ENCODE measurements around the gene PRKAG2.

DNA sequence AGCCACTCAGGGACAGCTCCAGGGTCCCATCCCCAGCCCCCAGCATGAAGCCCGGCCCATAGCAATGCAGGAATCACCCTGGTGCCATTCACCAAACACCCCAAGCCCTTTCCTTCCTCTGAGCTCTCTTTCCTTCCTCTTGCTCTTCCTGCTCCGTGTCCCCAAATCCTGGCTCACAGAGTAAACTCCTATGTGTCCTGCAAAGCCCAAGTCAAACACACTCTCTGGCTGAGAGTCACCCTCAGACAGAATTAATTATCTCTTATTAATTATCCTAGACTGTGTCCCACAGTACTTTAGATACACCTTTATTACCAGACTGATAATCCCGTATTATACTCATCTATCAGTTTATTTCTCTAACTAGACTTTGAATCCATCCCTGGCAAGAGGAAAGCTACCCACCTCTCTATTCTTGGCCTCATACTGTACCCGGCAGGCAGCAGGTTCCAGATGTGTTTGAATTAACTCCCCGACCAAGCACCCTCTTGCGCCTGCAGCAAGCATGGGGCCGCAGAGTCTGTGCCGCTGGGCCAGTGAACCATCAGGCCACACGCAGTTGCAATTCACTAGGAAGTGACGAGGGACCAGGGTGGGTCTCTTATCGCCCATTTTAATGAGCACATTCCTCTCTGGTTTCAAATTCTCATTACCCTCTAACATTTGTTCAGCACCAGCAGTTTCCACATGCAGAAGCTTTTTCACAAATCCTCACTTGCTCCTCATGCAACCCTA lies 86.7 kb downstream of the PRKAG2 start:
- TF ChIP-seq CTCF (IDR thresholded peaks at IDR 0.05) = no peak
- no peak for TF ChIP-seq POLR2A (IDR thresholded peaks at IDR 0.05)
